Gastrocnemius medialis (tissue), 4 donors: ENCODE measurements around the gene KRTAP20-4.

ENCODE experiments used
- POLR2A ChIP-seq, 2 donors: fragments of 450-650 bp; IDR thresholded peaks; one replicate each; pipeline ENCODE4 v1.6.1; 2017; ENCODE audit warnings: antibody characterized with exemption in 2 of 2, mild to moderate bottlenecking in 2 of 2, moderate library complexity in 2 of 2
- TF ChIP-seq, protein P1 (sequence below), 5 experiments: fragments of 450-650 bp in 3 of 5; fragments of 200-600 bp in 2 of 5; sonication (generic) in 2 of 5; IDR thresholded peaks in 4 of 5; conservative IDR thresholded peaks in 1 of 5; 1 replicate in 4 of 5; 2 replicates in 1 of 5; pipeline ENCODE4 v1.5.1; 2016 to 2019; ENCODE audit warnings: antibody characterized with exemption in 5 of 5, mild to moderate bottlenecking in 3 of 5, moderate library complexity in 3 of 5

DNA sequence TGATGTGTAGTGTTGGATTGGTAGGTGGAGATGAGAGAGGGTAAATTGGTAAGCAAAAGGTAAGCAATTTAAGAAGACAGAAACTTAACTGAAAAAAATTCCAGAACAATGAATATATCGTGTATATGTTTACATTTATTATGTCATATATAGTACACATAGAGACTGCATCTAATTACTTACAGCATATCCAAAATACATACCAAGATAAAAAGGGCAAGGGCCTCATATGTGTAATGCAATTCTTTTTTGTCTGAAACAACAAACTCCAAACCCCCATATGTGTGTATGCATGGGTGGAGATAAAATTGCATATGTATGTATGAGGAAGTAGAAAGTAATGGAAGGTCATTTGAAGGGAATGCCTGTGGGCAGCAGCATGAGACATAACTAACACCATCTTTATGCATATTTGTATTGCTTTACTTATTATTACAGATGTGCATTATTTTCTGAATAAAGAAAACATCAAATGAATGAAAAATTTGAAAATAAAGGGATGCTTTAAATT lies 26.5 kb downstream of the KRTAP20-4 start:
- TF ChIP-seq, protein P1, sequence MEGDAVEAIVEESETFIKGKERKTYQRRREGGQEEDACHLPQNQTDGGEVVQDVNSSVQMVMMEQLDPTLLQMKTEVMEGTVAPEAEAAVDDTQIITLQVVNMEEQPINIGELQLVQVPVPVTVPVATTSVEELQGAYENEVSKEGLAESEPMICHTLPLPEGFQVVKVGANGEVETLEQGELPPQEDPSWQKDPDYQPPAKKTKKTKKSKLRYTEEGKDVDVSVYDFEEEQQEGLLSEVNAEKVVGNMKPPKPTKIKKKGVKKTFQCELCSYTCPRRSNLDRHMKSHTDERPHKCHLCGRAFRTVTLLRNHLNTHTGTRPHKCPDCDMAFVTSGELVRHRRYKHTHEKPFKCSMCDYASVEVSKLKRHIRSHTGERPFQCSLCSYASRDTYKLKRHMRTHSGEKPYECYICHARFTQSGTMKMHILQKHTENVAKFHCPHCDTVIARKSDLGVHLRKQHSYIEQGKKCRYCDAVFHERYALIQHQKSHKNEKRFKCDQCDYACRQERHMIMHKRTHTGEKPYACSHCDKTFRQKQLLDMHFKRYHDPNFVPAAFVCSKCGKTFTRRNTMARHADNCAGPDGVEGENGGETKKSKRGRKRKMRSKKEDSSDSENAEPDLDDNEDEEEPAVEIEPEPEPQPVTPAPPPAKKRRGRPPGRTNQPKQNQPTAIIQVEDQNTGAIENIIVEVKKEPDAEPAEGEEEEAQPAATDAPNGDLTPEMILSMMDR (IDR thresholded peaks at IDR 0.05 in 4 of 5, conservative IDR thresholded peaks at IDR 0.05 in 1 of 5), result no peak
- TF ChIP-seq POLR2A (IDR thresholded peaks at IDR 0.05), result no peak
